KMS-11 (cell line): ENCODE results near the gene DNAJC18.

Experiments used
- H2AFZ ChIP-seq: fragments of 200-600 bp; sonication (generic); 2 replicates; pipeline ENCODE4 v1.6.1; 2016; ENCODE audit warnings: antibody characterized with exemption, mixed run types, low read depth
- H3K27ac ChIP-seq: fragments of 200-600 bp; sonication (generic); 2 replicates; pipeline ENCODE4 v1.6.1; 2016; ENCODE audit warnings: mild to moderate bottlenecking, mixed run types
- H3K27me3 ChIP-seq: fragments of 200-600 bp; sonication (generic); 2 replicates; pipeline ENCODE4 v1.6.1; 2017; ENCODE audit warnings: mild to moderate bottlenecking, low read depth, mixed run types, moderate library complexity; ENCODE audit not compliant: insufficient read depth
- H3K36me3 ChIP-seq: fragments of 200-600 bp; sonication (generic); 2 replicates; pipeline ENCODE4 v1.6.1; 2017; ENCODE audit warnings: mild to moderate bottlenecking, mixed run types; ENCODE audit not compliant: insufficient read depth
- H3K4me1 ChIP-seq: fragments of 200-600 bp; sonication (generic); 2 replicates; pipeline ENCODE4 v1.6.1; 2016; ENCODE audit warnings: mild to moderate bottlenecking, low read depth, mixed run types; ENCODE audit not compliant: poor library complexity, severe bottlenecking
- H3K4me2 ChIP-seq: fragments of 200-600 bp; sonication (generic); 2 replicates; pipeline ENCODE4 v1.7.0; 2016; ENCODE audit warnings: mild to moderate bottlenecking, mixed run types
- H3K4me3 ChIP-seq: fragments of 200-600 bp; sonication (generic); IDR thresholded peaks from 2 replicates; pipeline ENCODE4 v1.6.1; 2017; ENCODE audit warnings: low read depth, low read length, mixed read lengths; ENCODE audit not compliant: insufficient read depth
- H3K79me2 ChIP-seq: fragments of 200-600 bp; sonication (generic); 2 replicates; pipeline ENCODE4 v1.6.1; 2016; ENCODE audit warnings: low read depth, mixed run types; ENCODE audit not compliant: insufficient read depth
- H3K9ac ChIP-seq: fragments of 200-600 bp; sonication (generic); 2 replicates; pipeline ENCODE4 v1.6.1; 2016; ENCODE audit warnings: mild to moderate bottlenecking, mixed run types
- H4K20me1 ChIP-seq: fragments of 200-600 bp; sonication (generic); 2 replicates; pipeline ENCODE4 v1.6.1; 2016; ENCODE audit warnings: mild to moderate bottlenecking, mixed run types; ENCODE audit not compliant: insufficient read depth
- TF ChIP-seq, protein P1 (sequence below): fragments of 200-600 bp; sonication (generic); conservative IDR thresholded peaks from 2 replicates; pipeline ENCODE4 v1.6.1; 2017; ENCODE audit warnings: low read depth, mild to moderate bottlenecking, antibody characterized with exemption, low read length, moderate library complexity, mixed read lengths

DNAJC18 gene

GRCh38 chr5:139391570-139392323, 47.6 kb downstream of the DNAJC18 start:
- peak overlapping the region; percentile 63; the same call in 1 of the 2 replicates for H2AFZ ChIP-seq
- no peaks in the 10 kb centered on the region for H4K20me1 ChIP-seq
- H3K9ac ChIP-seq: peak overlapping the region; percentile 93
- peaks cover 74% of the 10 kb centered on the region for H3K79me2 ChIP-seq
- H3K27ac ChIP-seq: peak overlapping the region; percentile 89
- TF ChIP-seq, protein P1, sequence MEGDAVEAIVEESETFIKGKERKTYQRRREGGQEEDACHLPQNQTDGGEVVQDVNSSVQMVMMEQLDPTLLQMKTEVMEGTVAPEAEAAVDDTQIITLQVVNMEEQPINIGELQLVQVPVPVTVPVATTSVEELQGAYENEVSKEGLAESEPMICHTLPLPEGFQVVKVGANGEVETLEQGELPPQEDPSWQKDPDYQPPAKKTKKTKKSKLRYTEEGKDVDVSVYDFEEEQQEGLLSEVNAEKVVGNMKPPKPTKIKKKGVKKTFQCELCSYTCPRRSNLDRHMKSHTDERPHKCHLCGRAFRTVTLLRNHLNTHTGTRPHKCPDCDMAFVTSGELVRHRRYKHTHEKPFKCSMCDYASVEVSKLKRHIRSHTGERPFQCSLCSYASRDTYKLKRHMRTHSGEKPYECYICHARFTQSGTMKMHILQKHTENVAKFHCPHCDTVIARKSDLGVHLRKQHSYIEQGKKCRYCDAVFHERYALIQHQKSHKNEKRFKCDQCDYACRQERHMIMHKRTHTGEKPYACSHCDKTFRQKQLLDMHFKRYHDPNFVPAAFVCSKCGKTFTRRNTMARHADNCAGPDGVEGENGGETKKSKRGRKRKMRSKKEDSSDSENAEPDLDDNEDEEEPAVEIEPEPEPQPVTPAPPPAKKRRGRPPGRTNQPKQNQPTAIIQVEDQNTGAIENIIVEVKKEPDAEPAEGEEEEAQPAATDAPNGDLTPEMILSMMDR: no peak
- no peaks in the 10 kb centered on the region for H3K27me3 ChIP-seq
- no peak overlapping the region for H3K4me3 ChIP-seq
- H3K4me2 ChIP-seq: peak overlapping the region; percentile 87
- H3K36me3 ChIP-seq: no peaks in the 10 kb centered on the region
- H3K4me1 ChIP-seq: peaks cover 48% of the 10 kb centered on the region

- Histone ChIP-seq H3K27ac (peak overlapping the region; percentile 89), H3K36me3 (no peaks in the 10 kb centered on the region), H2AFZ (peak overlapping the region; percentile 63; the same call in 1 of the 2 replicates), H3K4me2 (peak overlapping the region; percentile 87), H3K27me3 (no peaks in the 10 kb centered on the region), H4K20me1 (no peaks in the 10 kb centered on the region), H3K79me2 (peaks cover 76% of the 10 kb centered on the region), H3K9ac (peak overlapping the region; percentile 93), H3K4me3 (no peak overlapping the region), H3K4me1 (peaks cover 51% of the 10 kb centered on the region)
- TF ChIP-seq, protein P1: no peak
Measured at GRCh38 chr5:139390639-139391569, 48.4 kb downstream of the DNAJC18 start.

- no peaks in the 10 kb centered on the region for H3K36me3 ChIP-seq
- no peak within 1 kb of the TSS for H2AFZ ChIP-seq
- TF ChIP-seq, protein P1: no peak
Measured at GRCh38 chr5:139389701-139390638, 49.4 kb downstream of the DNAJC18 start, which contains the start of gene MZB1. Gene MZB1 (minus strand): TSS chr5:139389913. CDS start chr5:139389856, 57 bp downstream.

More at GRCh38 chr5:139389701-139390638, 49.4 kb downstream of the DNAJC18 start, which contains the start of gene MZB1:
- peak within 1 kb of the TSS; percentile 89 for H3K27ac ChIP-seq
- H3K27me3 ChIP-seq: no peaks in the 10 kb centered on the region
- peaks cover 52% of the 10 kb centered on the region for H3K4me1 ChIP-seq
- no peaks in the 10 kb centered on the region for H4K20me1 ChIP-seq
- H3K4me3 ChIP-seq: no peak within 1 kb of the TSS
- H3K9ac ChIP-seq: peak within 1 kb of the TSS; percentile 93
- H3K4me2 ChIP-seq: peak within 1 kb of the TSS; percentile 87
- H3K79me2 ChIP-seq: peaks cover 73% of the 10 kb centered on the region
